GM04503 (cell line): Measurements from ENCODE around the gene SORCS1.

Experiments
- DNase-seq: peaks from one replicate; pipeline ENCODE4 v3.0.0-alpha.2; 2012; ENCODE audit warnings: low read depth

SORCS1 gene

DNA sequence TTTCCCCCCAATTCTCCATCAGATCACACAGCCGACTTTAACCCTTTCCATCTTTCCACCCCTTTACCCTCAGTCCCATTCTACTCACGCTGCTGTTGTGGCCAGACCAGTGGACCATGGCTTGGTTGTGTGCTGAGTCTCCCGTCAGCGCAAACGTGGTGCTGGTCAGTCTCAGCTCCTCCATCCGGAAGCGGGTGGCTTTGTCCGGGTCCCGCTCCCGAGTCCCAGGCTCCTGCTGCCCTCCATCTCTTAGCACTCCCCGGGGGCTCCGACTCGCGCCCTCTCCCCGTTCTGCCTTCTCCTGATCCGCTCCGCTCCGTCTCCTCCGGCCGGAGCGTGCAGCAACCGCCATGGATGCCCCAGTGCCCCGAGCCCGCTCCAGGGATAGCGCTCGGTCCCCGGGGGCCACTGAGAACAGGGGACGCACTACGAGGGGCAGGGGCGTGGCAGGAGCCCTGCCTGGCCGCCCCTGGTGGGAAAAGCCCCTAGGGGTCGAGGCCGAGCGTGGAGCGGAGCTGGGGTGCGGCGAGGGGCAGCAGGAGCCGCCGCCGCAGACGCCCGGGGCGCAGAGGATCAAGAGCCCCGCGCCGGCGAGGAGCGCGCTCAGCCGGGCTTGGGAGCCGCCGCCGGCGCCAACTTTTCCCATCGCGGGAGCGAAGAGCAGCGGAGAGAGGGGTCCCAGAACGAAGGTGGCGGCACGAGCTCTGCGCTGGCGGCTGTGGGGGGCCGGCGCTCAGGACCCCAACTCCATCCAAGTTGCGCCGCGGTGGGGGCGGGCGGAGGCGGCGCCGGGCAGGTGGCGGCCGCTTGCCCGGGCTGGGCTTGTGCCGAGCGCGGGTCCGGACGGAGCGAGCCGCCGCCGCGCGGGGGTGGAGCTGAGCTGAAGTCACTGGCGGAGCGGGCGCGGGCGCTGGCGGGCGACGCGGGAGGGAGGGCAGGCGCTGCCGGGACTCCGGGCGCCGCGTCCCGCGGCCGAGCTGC lies at the start of gene SORCS1:
TSS of gene SORCS1 (minus strand) at position 826 of the 981 bp plus-strand sequence.
- no peak for DNase-seq

DNA sequence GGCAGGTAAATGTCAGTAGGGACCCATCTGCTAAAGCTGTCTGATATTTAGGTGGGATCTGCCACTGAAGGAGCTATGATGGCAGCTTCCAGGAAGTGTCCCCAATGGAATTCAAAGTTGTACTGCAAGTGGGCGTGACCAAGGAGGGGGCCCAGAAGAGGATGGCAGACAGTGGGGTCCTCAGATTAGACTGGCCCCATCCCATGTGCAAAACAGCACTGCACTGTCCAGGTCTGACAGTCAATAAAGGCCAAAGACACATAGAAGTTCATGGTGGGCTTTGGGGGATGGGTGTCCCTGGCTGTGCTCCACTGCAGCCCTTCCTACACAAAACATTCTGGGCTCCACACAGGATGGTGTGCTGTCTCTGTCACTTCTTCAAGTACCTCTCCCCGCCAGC lies 49.8 kb upstream of the SORCS1 start:
- DNase-seq, result no peak

DNA sequence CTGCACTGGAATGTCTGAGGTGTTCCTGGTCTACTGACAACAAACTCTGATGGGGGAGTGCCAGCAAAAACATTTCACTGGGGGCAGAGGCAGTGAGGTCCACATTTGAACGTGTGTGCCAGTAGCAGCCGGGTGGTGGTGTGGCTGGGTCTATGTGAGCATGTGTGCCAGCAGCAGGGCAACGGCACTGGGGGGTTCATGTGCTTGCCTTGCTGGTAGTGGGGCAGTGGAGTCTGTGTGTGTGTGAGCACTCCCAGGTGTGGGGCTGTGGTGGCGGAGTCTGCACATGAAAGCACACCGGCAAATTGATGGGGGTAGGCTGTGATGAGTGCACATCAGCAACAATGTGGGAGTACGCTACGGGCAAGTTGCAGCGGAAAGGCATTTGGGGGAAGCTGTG lies 49.4 kb upstream of the SORCS1 start:
- DNase-seq, result no peak

DNA sequence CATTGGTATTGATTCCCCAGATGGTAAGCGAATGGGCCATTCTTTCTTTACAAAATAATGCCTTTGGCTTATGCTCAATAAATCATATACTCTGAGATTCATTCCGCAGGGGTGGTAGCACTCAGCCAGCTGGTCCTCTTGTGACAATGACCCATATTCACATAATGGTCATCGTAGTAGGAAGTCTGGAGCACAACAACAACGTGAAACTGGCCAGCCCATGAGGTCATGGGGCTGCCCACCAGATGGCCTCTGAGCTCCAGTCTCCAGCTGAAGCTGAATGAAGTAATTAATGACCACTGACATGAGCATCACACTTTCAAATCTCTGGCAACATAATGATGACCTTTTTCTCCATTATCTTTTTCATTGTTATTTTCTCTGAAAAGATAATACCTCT lies 42.3 kb upstream of the SORCS1 start:
- no peak for DNase-seq

DNA sequence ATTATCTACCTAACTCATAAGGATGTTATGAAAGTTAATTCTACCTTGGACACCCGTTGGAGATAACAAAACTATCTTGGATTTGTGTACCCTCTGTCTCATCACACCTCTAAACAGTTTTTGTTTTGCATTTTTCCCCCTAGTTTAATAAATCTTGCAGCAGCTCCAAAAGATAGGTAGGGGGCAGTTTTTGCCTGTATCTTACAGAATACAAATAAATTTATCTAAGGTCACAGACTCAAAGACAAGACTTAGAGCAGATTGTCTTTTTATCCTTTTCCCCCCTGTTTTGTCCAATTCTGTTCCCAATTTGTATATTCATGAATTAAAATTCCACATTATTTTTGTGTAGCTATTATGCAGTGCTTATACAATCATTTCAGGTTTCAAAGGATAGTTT lies 5.0 kb upstream of the SORCS1 start:
- no peak for DNase-seq

DNA sequence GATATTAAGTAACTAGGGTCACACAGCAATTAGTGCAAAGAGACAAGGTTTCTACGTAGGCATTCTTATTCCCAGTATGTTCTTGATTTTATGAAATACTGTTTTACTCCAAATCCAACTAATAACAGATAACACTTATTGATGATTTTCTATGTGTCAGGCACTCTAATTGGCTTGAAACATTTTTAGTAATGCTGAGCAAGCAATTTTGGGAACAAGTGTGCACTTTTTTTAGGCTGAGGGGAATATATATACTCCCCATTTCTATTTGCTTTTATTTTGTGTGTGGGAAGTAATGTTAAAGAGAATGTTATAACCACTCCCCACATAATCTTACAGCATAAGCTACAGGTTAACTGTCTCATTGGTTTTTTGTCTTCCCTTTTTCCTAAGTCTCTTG lies 4.2 kb upstream of the SORCS1 start:
- DNase-seq, result no peak

DNA sequence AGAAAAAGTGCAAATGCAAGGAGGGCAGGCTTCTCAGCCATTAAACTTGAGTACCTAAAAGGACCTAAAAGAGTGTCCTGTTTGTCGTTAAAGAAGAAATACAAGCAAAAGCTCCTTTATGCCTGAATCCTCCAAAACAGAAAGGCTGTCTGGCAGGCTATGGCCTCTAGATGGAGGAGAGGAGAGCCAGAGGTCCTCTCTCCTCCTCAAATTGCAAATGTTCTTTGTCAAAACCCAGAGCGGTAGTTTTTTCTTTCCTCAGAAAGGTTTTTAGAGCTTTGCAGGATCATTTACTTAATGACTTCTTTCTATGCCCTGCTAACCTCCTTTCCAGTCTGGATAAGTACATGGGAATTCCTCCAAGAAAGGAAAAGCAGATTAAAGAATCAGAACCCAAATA lies 1.9 kb upstream of the SORCS1 start:
- DNase-seq, result no peak

DNA sequence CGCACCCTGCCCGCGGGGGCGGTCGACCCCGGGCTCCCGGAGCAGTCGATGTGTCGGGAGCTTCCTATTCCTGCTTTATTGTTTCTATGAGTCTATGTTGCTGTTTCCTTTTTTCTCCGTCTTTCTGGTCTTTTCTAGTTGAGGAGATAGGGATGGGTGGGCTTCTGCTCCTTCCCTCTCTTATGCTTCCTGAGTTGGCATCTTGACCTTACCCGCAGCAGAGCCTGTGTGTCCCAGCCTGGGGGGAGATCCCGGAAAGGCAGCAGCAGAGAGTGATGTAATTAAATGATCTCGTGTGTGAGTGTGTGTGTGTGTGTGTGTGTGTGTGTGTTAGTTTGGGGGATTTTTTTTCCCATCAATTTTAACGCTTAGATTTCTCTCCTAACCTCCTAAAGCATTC lies 486 bp upstream of the SORCS1 start:
- no peak for DNase-seq

DNA sequence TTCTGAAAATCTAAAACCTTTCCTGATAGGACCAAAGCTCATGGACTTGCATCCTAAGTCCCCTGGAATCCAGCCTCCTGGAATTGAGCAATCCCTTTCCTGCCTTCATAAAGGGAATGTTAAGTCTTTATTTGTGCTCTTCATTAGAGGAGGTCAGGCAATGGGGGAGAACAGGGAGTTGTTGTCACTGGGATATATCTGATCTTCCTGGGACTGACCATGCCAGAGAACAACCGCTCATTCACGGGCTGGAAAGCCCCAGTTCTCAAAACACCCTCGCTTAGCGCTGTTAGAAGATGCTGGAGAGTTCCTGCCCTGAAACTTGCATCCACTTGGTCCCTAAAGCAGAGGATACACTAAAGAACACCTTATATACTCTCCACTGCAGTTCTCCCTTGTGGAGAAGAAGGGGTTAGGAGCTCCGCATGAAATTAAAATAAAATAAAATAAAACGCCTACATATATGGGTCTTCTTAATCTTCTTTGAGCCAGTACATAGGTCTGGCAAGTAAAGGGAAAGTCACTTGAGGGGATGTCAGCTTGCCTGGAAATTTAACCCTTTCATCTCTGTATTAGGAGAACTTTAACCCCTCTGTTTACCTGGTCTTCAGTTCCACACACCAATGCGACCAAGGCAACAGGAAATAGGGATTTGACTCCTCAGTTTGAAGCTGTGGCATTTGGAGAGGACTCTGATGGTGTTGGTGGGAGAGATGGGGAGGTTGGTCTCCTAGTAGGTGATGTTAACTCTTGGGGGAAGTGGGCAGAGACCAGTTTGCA lies 1.2 kb downstream of the SORCS1 start:
- no peak for DNase-seq

DNA sequence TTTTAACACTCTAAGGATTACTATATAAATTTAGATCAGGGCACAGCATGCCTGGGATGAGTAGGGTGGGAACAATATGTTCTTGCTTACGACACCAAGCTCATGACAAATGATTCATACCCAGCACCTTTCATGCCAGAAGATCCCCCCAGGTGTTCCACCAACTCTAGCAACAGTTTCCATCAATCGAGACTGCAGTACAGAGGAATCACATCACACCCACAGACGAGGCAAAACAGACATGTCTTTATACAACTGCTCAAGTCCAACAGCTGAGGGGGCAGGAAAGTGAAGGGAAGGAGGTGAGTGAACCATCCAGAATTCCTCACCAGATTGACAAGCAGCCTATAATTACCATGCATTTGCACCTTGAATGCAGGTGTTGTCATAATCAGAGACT lies 3.6 kb downstream of the SORCS1 start:
- no peak for DNase-seq

DNA sequence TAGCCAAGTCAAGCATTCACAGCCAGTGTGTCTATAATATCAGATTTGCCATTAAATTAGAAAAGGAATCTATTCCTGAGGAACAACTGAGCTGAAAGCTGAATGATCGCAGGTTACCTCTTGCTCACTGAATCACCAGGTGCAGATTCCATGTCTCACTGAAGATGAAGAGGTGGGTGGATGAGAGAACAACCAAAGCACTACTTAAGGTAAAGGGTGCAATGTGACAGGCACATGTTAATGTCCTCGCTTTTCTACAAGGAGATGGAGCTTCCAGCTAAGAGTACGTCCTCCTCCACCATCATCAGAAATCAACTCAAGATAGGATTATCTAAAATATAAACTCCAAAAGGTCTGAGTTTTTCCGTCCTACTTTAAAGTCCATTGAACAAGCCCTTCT lies 4.6 kb downstream of the SORCS1 start:
- DNase-seq, result no peak

DNA sequence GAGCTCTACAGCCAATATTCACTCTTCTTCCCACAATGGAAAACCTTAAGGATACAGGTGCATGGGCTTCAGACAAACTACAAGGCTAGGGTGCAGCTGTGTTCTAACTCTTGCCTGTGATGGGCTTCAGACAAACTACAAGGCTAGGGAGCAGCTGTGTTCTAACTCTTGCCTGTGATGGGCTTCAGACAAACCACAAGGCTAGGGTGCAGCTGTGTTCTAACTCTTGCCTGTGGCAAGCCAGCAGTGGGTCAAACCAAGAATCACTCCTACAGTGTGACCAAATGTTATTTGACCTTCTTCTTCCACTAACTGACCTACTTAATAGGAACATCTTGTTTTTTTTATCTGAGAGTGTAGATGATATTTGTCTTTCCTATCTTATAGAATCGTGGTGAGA lies 7.4 kb downstream of the SORCS1 start:
- no peak for DNase-seq

DNA sequence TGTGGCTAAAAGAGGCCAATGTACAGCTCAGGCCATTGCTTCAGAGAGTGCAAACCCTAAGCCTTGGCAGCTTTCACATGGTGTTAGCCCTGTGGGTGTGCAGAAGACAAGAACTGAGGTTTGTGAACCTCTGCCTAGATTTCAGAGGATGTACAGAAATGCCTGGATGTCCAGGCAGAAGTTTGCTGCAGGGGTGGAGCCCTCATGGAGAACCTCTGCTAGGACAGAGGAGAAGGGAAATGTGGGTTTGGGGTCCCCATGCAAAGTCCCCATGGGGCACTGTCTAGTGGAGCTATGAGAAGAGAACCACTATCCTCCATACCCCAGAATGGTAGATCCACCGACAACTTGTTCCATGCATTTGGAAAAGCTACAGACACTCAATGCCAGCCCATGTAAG lies 12.4 kb downstream of the SORCS1 start:
- no peak for DNase-seq

DNA sequence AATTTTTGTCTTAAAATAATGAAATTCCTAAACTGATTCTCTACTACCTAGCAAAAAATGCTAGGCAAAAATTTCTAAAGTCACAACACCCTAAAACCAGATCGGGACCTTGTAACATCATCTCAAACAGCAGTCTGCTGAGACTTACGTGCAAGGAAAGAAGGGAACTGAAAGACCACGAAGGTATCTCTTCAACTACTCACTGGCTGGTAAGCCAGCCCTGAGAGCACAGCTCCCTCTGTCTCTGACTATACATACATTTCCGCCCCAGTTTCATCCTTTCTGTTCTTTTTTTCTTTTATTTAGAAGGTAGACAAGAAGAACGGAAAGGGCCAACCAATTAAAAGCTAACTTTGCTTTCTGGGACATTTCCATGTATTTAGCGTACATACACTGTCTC lies 15.6 kb downstream of the SORCS1 start:
- DNase-seq, result no peak

DNA sequence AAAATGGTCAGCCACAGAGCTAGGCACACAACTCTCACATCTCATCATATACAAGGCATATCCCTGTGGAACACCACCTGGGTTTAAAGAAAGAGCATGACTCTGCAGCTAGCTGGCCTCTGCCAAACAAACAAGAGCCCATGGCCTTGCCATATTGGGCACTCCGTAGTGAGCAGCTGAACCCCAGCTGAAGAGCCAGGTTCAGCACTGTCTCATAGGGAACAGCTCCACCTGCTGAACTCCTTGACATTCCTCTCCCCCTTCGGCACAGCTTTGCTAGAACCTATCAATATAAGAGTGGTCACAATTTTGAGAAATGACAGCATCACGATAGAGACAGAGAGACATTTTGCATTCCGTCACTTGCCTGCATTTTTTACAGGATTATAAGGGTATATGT lies 20.0 kb downstream of the SORCS1 start:
- no peak for DNase-seq

DNA sequence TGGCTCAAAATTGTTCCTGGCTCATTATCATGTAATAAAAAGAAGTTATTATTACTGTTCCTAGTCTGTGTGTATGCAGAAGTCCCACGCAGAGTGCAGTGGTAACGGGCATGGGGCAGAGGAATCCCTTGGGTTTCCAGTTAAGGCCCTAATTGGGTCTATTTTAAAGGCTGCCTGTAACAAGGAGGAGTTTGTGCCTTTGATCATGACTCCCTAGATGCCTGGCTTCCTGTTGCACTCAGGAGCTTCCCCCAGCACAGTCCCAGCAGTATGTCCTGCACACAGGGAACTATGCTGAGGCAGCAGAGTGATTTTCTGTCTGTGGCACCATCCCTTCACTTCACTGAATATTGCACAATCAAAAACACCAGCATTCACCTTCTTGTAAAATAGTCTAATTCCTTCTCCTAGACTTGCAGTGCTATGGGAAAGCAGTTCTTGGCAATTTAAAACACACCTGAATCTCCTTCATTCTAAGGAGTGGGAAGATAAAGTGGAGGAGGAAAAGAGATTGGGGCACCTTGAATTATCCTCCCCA lies 22.9 kb downstream of the SORCS1 start:
- no peak for DNase-seq

DNA sequence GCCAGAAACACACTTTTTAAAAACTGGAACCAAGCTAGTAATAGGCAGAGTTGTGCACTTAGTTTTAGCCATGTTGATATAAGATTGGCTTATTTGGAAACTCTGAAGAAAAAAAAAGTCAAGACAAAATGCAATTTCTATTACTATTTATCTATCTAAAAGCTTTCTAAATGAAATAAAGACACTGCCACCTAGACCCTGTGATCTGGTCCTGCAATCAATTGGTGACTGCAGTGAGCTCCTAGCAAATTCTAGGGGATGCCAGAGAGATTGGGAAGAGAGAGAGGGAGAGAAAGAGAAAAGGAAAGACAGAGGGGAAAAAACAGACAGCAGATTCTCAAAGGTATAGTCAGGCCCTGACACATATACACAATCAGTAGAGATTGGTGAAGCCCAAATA lies 25.3 kb downstream of the SORCS1 start:
- no peak for DNase-seq

DNA sequence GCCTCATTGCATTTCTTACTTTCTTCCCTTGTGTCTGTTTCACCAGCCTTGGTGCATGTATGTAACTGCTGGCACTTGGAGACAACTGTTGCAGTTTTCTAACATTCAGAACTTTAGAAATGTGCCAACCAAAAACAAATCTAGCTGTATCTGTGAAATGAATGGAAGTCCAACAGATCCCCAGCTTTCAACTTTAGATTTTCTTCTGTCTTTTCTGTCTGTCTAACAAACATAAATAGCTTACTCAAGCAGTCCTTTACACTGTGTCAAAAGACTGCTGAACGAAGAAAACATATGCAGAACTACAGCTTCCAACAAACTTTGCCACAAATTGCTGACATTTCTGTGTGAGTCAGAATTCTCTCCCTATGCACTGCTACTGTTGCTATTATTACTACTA lies 30.9 kb downstream of the SORCS1 start:
- DNase-seq, result no peak

DNA sequence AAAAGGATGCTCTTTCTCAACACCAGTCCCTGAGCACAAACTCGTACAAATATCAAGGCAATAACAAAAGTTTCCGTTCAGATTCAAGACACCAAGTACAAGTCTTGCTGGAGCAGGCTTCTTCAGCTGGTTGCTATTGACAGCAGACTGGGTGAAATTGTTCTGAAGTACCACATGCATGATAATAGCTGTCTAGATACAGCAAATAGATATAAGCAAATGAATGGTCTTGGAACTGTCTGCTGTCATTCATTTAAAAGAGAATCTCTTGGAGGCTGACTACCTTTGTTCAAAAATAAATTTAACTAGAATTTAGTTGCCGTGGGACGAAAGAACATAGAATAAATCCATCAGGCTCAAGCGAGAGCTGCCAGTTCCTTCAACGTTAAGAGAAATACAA lies 35.5 kb downstream of the SORCS1 start:
- no peak for DNase-seq

DNA sequence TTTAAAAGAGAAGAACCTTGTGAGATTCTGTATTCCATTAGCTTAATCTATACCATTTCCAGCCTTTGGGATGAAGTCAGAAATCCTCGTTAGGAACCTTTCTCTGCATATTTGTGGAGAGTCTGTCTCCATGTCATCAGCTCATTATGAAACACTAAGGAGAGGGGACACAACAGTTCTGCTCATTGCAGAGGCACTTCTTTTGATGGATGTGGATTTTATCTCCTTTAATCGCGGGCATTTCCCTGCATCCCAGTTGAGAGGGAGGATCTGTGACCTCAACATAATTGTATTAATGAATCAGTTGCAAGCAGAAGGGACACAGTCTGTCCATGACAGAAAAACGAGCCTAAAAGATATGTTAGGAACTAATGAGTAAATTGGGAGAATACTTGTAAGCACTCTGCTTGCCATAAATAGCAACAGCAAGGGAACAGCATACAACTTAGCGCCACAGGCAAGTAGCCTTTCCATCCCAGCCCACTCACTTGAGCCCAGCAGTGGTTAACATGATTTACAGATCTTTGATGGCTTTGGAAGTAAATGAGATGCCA lies 37.9 kb downstream of the SORCS1 start:
- DNase-seq, result no peak

DNA sequence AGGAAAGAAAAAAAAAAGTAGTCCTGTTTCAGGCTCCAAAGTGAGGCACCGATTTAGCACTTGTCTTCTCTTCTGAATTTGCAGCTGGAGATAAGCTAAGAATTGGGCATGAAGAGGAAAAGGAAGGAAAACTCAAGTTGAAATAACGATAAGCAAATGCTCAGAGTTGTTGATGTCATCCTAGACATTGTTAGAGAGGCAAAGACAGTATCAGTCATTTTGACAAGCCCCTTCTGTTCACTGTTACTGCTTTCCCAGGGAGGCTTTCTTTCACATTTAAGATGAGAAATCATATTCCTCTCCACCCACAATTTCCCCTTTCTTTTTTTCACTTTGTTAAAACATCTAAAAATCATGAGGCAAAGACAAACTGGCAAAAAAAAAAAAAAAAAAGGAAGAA lies 41.8 kb downstream of the SORCS1 start:
- no peak for DNase-seq

DNA sequence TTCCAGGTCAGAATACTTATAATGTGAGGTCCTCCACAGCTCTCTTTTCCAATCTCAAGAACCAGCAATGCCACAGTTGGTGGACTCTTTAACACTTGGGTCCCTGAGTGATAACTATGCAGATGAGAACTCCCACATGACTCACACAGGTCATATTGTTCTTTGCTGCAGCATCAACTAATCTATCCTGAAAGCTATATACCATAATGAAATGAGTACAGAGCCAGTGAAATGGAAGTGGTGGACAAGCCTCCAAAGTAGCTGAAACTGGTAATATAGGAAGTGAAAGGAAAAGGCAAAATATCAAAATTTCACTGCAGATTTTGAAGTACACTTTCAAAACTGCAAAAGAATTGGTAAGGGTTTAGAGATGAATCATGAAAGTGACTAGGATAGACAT lies 45.6 kb downstream of the SORCS1 start:
- DNase-seq, result no peak
